Stomach (tissue), 9 donors: ENCODE data around the gene EIF4A3. TPM values are rescaled to one million over a fixed set of nuclear protein-coding genes. Genes with fewer than 3 reads are reported as not detected.

Experiments
- DNase-seq, 2 donors: peaks; one replicate each; pipeline versions ENCODE4 v3.0.0 to v3.0.0-alpha.2; 2013 to 2019
- H3K27ac ChIP-seq, 5 donors: fragments of 200-600 bp in 4 of 5; sonication (generic) in 4 of 5; one replicate each; pipeline ENCODE4 v1.5.1; 2013 to 2019; ENCODE audit warnings: mild to moderate bottlenecking in 1 of 5, moderate library complexity in 1 of 5
- H3K27me3 ChIP-seq, 3 donors: fragments of 200-600 bp; sonication (generic); one replicate each; pipeline ENCODE4 v1.5.1; 2017 to 2019; ENCODE audit warnings: mixed run types in 1 of 3
- H3K36me3 ChIP-seq, 4 donors: fragments of 200-600 bp; sonication (generic); 1 replicate in 3 of 4; 2 replicates in 1 of 4; pipeline ENCODE4 v1.5.1; 2016 to 2019
- H3K4me1 ChIP-seq, 4 donors: fragments of 200-600 bp; sonication (generic); one replicate each; pipeline ENCODE4 v1.5.1; 2016 to 2019
- H3K4me3 ChIP-seq, 4 donors: fragments of 200-600 bp; sonication (generic) in 3 of 4; one replicate each; pipeline ENCODE4 v1.5.1; 2016 to 2019; ENCODE audit warnings: mild to moderate bottlenecking in 1 of 4
- H3K9me3 ChIP-seq, 4 donors: fragments of 200-600 bp; sonication (generic); one replicate each; pipeline ENCODE4 v1.5.1; 2016 to 2019
- CTCF ChIP-seq, 7 experiments: fragments of 450-650 bp in 4 of 7; fragments of 200-600 bp in 3 of 7; sonication (generic) in 3 of 7; IDR thresholded peaks; one replicate each; pipeline ENCODE4 v1.5.1; 2016 to 2019; ENCODE audit warnings: antibody characterized with exemption in 7 of 7, control low read depth in 2 of 7, mild to moderate bottlenecking in 1 of 7
- EP300 ChIP-seq: sonication (generic); formaldehyde crosslinking; IDR thresholded peaks from one replicate; pipeline ENCODE4 v1.6.1; 2017; ENCODE audit warnings: antibody characterized with exemption
- POLR2A ChIP-seq, 4 donors: fragments of 450-650 bp; IDR thresholded peaks; one replicate each; pipeline ENCODE4 v1.6.1; 2016; ENCODE audit warnings: antibody characterized with exemption in 4 of 4, control low read depth in 2 of 4, mild to moderate bottlenecking in 1 of 4, moderate library complexity in 1 of 4
- POLR2AphosphoS5 ChIP-seq, 3 donors: sonication (generic); formaldehyde crosslinking; IDR thresholded peaks; one replicate each; pipeline ENCODE4 v1.6.1; 2016; ENCODE audit warnings: antibody characterized with exemption in 3 of 3
- WGBS, 5 donors: extraction: QIAGEN DNeasy Blood & Tissue Kit in 3 of 5; methylation state at CpG; one replicate each; pipeline versions ENCODE4 v1.1.5 to v1.1.7; 2013 to 2018; 5-methylcytosine and 5-hydroxymethylcytosine counted together
- intact Hi-C: fragments of 100-400 bp; cut with DNase I; formaldehyde crosslinking; loops from one replicate; pipeline ENCODE4 v1.15.1; 2023; ENCODE audit warnings: low total_unique reads
- polyA plus RNA-seq, 3 donors: library from polyadenylated mRNA; stranded (reverse); fragments of 200-250 nt; gene quantifications; one replicate each; pipeline ENCODE4 v1.2.3, GENCODE V29; 2013
- total RNA-seq, 5 donors: library from RNA; depleted of rRNA; stranded (reverse); fragments of >200 nt; gene quantifications; one replicate each; pipeline versions ENCODE4 v1.1.0 to v1.2.3, GENCODE V29; 2014 to 2016
- donor health status: healthy with polysubstance abuse.
- donor health status: Bipolar disorder and iron deficiency.
- donor health status: healthy.

The EIF4A3 gene
- total and polyA plus RNA-seq, 8 donors = 17.5 to 78.2 (median 49.2) TPM

- peak in 1 of 2 donors; percentile 18 for DNase-seq
- Histone ChIP-seq H3K36me3 (peaks cover 92 to 100% (median 100%) of the 10 kb centered on the region in 4 donors), H3K9me3 (no peaks in the 10 kb centered on the region), H3K4me1 (peaks cover 0 to 11% (median under 1%) of the 10 kb centered on the region in 4 donors), H3K27me3 (no peaks in the 10 kb centered on the region), H3K27ac (no peak overlapping the region), H3K4me3 (no peak overlapping the region)
- WGBS, 5 donors = 88 to 90% (median 88%) methylated on average over 18 of the region's 18 CpGs
- intact Hi-C loops = no loop called here
- TF ChIP-seq POLR2A (IDR thresholded peaks at IDR 0.05) = no peak
- TF ChIP-seq POLR2AphosphoS5 (IDR thresholded peaks at IDR 0.05) = no peak
- no peak for TF ChIP-seq CTCF (IDR thresholded peaks at IDR 0.05)
- TF ChIP-seq EP300 = no peak
Observed at GRCh38 chr17:80138856-80139426, 8.0 kb downstream of the EIF4A3 start.

GRCh38 chr17:80137131-80137530 lies 9.8 kb downstream of the EIF4A3 start:
- Histone ChIP-seq H3K9me3 (no peaks in the 10 kb centered on the region), H3K4me3 (no peak overlapping the region), H3K27ac (no peak overlapping the region), H3K36me3 (peaks cover 82 to 96% (median 95%) of the 10 kb centered on the region in 4 donors), H3K27me3 (no peaks in the 10 kb centered on the region), H3K4me1 (no peaks in the 10 kb centered on the region)
- DNase-seq = no peak
- 89 to 98% (median 96%) methylated on average over 8 to 9 of the region's 9 CpGs for WGBS, 5 donors
- TF ChIP-seq POLR2AphosphoS5 (IDR thresholded peaks at IDR 0.05) (no peak), EP300 (no peak), POLR2A (IDR thresholded peaks at IDR 0.05) (no peak), CTCF (IDR thresholded peaks at IDR 0.05) (no peak)
- intact Hi-C loops = no loop called here

- no peak overlapping the region for H3K4me3 ChIP-seq
- H3K27ac ChIP-seq = no peak overlapping the region
- no peak for TF ChIP-seq POLR2A (IDR thresholded peaks at IDR 0.05)
- no peak for TF ChIP-seq EP300
- TF ChIP-seq CTCF (IDR thresholded peaks at IDR 0.05) = no peak
- no peak for TF ChIP-seq POLR2AphosphoS5 (IDR thresholded peaks at IDR 0.05)
- intact Hi-C loops = no loop called here
- H3K27me3 ChIP-seq = no peaks in the 10 kb centered on the region
- H3K4me1 ChIP-seq = no peaks in the 10 kb centered on the region
- peaks cover 53 to 61% (median 60%) of the 10 kb centered on the region in 4 donors for H3K36me3 ChIP-seq
- DNase-seq = no peak
- no peaks in the 10 kb centered on the region for H3K9me3 ChIP-seq
- WGBS, 5 donors = 95 to 99% (median 97%) methylated on average over 6 of the region's 6 CpGs
Observed at GRCh38 chr17:80133626-80133970, 13.3 kb downstream of the EIF4A3 start.

- TF ChIP-seq POLR2AphosphoS5 (IDR thresholded peaks at IDR 0.05) (no peak), EP300 (no peak), POLR2A (IDR thresholded peaks at IDR 0.05) (no peak), CTCF (IDR thresholded peaks at IDR 0.05) (no peak)
- 88 to 91% (median 90%) methylated on average over 5 of the region's 5 CpGs for WGBS, 5 donors
- DNase-seq = no peak
- Histone ChIP-seq H3K27ac (no peak overlapping the region), H3K4me3 (no peak overlapping the region), H3K9me3 (no peaks in the 10 kb centered on the region), H3K4me1 (no peaks in the 10 kb centered on the region), H3K27me3 (no peaks in the 10 kb centered on the region), H3K36me3 (peaks cover 48 to 56% (median 54%) of the 10 kb centered on the region in 4 donors)
- intact Hi-C loops = no loop called here
Observed at GRCh38 chr17:80132906-80133625, 13.9 kb downstream of the EIF4A3 start.
